GM21786 (cell line): ENCODE measurements around the gene RUFY3.
A peak's percentile ranks its signal among the peaks of the same experiment; 100 is the strongest.
"Not testable (repeated sequence)": the region's sequence is repeated elsewhere in the genome, so short reads cannot be mapped to it uniquely, and the experiment has no call there.

ENCODE experiments used
- ATAC-seq: cut with Tn5 transposase; IDR thresholded peaks from one replicate; pipeline ENCODE4 v1.9.1; 2021; ENCODE audit not compliant: unreplicated experiment

Gene RUFY3

DNA sequence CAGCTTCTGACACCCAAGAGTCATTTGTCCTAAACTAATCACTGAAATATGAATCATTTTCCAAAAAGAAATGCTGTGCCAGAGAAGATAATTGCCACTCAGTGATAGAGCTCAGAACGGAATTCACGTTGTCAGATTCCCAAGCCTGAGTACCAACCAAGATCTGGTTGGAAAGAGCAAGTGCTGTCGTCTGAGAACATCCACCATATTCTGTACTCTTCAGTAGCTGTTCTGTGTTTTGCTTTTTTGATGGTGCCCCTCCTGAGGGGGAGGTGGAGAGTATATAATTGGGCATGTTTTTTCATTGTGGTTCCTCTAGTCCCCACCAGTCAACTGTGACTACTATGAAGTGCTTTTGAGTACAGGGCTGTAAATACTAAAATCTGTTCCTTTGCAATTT lies 13.2 kb downstream of the RUFY3 start:
- no peak for ATAC-seq

DNA sequence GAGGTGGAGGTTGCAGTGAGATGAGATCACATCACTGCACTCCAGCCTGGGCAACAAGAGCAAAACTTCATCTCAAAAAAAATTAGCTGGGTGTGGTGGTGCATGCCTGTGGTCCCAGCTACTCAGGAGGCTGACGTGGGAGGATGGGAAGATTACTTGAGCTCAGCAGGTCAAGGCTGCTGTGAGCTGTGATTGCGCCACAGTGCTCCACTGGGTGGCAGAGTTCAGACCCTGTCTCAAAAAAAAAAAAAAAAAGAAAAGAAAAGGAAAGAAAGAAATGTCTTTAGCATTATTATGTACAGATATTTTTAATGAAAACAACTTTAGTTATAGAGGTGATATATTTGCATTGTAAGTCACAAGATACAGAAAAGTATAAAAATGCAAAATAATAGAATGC lies 14.2 kb downstream of the RUFY3 start:
- ATAC-seq = not testable (repeated sequence)

- no peak for ATAC-seq
Observed at GRCh38 chr4:70737006-70737405, 15.2 kb downstream of the RUFY3 start.

- ATAC-seq = no peak
Observed at GRCh38 chr4:70737409-70737808, 15.6 kb downstream of the RUFY3 start.

GRCh38 chr4:70739496-70740337 lies 18.0 kb downstream of the RUFY3 start:
- no peak for ATAC-seq

- no peak for ATAC-seq
Observed at GRCh38 chr4:70741867-70742658, 20.3 kb downstream of the RUFY3 start.

DNA sequence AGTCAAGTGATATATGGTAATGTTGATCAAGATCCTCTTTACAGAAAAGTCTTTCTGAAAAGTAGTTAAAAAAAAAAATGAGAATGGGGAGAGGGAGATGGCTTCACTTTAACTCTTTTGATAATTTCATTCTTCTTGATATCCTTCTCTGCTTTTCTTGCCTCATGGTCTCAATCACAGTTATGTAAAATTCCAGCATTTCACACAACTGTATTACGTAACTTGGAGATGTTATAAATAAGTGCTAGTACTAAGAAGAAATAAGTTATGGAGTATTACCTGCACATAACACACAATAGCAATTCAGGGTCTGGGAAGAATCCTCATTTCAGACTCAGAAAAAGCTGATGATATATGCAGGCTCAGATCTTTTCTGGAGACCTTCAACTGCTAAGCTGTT lies 22.0 kb downstream of the RUFY3 start:
- ATAC-seq = no peak

- no peak for ATAC-seq
Observed at GRCh38 chr4:70746179-70746839, 24.5 kb downstream of the RUFY3 start.

- ATAC-seq = no peak
Observed at GRCh38 chr4:70747874-70748273, 26.1 kb downstream of the RUFY3 start.

- peak; percentile 86 for ATAC-seq
Observed at GRCh38 chr4:70749313-70749712, 27.5 kb downstream of the RUFY3 start.

DNA sequence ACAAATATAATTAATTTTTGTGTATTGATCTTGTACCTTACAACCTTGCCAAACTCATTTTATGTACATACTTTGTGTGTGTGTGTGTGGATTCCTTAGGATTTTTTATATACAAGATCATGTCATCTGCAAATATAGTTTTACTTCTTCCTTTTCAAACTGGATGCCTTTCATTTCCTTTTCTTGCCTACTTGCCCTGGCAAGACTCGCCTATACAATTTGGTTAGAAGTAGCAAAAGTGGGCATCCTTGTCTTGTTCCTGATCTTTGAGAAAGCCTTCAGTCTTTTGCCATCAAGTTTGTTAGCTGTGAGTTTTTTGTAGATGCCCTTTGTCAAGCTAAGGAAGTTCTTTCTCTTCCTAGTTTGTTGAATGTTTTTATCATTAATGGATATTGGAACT lies 30.5 kb downstream of the RUFY3 start:
- no peak for ATAC-seq

DNA sequence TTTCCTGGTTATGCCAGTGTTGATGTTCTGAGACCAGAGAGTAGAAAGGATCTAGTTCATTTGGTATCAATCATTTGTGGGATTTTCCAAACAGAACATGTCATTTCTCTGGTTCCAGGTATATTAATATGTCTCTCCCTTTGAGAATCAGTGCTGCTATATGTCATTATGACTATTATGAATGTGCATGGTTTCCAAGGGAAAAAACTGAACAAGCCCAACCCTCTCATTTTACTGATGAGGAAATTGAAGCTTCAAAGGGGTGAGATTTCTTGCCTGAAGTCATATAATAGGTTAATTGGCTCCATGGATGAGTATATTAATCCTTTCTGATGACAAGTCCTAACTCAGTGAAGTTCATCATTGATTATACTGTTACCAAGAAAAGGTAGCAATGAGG lies 31.9 kb downstream of the RUFY3 start:
- ATAC-seq = no peak

DNA sequence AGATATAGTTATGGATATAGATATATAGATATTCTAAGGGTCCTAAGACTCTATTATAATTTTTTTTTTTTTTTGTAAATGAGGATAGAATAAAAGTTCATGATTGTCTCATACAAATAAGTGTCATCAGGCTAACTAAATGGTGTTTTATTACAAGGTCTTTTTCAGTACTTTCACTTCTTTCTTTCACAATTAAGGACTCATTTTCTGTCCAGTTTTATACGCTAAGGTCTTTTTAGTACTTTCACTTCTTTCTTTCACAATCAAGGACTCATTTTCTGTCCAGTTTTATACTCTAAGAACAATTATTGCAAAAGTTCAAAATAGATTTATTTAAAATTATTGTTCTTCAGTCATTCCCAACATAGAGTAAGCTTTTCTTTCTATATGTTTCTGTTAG lies 32.7 kb downstream of the RUFY3 start:
- peak; percentile 74 for ATAC-seq

- no peak for ATAC-seq
Observed at GRCh38 chr4:70754990-70755688, 33.4 kb downstream of the RUFY3 start.

- no peak for ATAC-seq
Observed at GRCh38 chr4:70759126-70759525, 37.4 kb downstream of the RUFY3 start.

- ATAC-seq = no peak
Observed at GRCh38 chr4:70759627-70760026, 37.9 kb downstream of the RUFY3 start.

GRCh38 chr4:70760662-70761061 lies 38.9 kb downstream of the RUFY3 start:
- no peak for ATAC-seq

- ATAC-seq = no peak
Observed at GRCh38 chr4:70761276-70761816, 39.6 kb downstream of the RUFY3 start.

DNA sequence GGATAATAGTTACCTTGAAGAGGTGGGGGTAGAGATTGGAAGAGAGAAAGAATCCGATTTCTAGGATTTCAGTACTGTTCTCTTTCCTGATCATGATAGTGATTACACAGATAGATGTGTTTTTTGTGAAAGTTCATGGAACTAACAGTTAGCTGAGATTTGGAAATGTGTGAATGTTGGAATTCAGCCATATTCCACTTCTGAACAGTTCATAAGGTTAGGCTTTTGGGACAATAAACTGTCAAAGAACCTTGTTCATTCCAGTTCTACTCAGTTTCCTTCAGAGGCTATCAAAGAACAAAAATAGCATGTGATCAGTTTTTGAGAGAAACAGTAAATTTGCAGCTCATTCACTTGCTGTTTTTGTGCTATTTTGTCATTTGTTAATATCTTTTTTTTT lies 43.6 kb downstream of the RUFY3 start:
- ATAC-seq = no peak

DNA sequence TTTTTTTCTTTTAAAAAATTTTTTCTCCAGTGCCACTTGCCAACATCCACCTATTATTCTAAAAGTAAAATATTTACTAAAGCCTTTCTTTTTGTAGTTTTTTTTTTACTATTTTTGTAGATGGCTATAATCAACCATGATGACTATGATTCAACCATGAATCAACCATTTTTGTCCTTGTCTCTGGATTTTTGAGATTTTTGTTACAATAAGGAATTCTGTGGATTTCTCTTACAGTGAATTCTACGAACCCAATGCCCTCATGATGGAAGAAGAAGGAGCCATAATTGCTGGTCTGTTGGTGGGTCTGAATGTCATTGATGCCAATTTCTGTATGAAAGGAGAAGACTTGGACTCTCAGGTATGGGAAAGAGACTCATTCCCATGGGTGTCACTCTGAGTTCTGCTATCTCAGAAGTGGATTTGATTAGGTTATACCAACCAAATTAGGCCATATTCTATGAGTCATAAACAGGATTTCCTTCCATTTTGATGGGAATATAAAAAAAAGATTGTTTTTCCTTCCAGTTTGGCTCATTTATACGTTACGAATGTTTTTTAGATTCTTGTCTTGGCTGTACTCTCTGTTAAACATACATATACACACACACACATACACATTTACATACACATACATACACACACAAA lies 46.7 kb downstream of the RUFY3 start:
- ATAC-seq = no peak
